ENCODE results near the gene SCG3.

Gene SCG3

DNA sequence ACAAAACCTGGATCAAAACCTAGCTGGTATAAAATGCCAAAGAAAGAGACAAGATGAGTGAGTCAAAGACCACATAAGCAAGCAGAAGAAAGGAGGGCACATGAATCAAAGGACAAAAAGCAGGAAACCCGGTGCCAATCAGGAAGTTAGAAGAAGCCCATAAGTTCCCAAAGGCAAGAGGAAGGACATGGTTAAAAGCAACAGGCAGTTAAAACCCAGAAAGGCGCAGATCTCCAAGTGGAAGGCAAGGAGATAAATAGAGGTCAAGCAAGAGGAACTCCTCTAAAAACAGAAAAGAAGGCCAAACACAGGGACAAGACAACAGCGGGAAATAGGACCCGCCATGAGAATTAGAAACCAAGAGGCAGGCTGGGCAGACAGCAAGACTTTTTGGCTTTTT, 74.5 kb downstream of the SCG3 start:
- no peak for DNase-seq

DNA sequence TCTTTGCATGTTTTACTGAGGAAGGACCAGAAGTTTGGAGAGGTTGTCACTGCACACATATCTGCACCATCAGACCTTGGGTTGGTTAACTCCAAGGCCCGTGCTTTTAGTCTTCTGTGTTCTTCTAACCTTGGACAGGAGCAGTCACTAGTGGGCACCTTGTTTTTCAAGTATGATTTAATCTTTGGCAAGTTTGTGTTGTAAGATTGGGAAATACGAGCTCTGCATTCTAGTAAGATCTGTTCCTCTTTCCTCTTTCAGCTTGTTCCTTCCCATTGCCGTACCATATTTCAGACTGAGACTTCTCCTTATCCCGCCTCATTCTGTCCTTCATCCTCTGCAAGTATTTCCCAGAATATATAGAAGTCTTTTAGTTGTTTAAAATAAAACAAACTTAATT, 75.2 kb downstream of the SCG3 start:
- DNase-seq: no peak

DNA sequence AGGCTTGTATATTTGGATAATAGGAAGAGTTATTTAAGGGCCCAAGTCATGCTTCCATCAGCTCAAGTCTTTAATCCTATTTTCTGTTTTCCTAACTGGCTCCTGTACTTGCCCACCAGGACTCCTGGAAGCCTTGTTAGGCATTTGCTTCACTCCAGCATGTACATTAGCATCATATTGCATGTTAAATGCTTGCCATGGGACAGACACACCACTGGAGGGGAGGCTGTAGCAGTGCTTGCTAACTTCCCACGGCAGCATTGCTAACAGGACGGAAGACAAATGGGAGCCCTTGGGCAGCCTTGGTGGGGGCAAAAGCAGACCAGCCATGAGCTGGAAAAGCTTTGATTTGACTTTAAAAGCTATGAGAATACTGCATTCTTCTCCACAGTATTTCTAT, 76.1 kb downstream of the SCG3 start:
- no peak for DNase-seq

GRCh38 chr15:51758645-51759044, 77.3 kb downstream of the SCG3 start:
- peak in 34 of 56 donors; percentile 9 to 71 (median 40) for DNase-seq

DNA sequence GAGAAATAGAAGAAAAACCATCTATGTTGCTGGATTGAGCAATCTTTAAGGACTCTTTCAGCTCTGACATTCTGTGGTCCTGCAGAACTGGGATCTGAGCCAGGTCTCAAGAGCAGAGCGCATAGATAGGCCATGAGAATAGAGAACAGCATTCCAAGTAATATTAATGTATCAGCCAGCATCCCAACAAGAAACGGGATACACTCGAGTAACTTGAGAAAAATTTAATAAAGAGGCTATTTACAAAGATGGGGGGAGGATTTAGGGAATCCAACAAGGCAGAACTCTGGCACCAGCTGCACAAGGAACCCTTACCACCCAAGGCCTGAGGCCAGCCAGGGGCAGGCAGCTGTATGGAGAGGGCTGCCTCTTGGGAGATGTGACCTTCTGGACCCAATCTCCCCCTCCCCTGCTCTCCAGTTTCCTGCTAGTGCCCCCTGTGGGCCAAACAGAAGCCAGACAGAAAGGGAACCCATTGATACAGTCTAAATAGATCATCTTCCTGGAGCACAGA, 78.3 kb downstream of the SCG3 start:
- peak in 1 of 56 donors; percentile 27 for DNase-seq

DNA sequence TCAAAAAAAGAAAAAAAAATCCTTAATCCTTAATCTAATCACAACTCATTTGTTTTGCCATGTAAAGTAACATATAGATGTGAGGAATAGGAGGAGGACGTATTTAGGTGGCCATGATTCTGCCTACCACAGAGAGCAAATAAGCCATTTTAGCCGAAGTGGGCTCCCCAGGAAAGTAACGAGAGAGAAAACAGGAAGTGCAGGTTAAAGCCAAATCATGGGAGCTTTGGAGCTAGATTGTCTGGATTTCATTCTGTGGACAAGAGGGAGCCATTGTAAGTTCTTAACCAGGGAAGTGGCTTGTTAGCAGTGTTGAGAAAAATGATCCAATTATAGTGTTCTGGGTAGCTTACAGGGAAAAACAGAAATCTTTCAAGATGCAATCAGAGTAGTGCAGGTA, 79.5 kb downstream of the SCG3 start:
- no peak for DNase-seq

DNA sequence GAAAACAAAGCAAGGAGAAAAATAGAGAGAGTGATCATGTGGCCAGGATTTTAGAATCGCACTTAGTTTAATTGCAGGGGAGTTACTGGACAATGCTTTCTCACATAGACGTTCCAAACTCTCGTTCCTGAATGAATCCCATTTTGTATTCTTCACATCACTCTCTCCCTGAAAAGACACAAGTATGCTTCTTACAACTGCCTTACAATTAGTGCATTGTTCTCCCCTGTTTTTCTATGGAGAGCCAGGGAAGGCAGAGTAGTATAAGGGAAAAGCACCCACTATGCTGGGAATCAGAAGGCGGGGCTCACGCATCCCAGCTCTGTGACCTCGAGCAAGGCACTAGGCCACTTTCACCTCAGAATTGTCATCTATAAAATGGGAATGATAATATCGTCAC, 84.4 kb downstream of the SCG3 start:
- peak in 23 of 56 donors; percentile 7 to 89 (median 31) for DNase-seq

DNA sequence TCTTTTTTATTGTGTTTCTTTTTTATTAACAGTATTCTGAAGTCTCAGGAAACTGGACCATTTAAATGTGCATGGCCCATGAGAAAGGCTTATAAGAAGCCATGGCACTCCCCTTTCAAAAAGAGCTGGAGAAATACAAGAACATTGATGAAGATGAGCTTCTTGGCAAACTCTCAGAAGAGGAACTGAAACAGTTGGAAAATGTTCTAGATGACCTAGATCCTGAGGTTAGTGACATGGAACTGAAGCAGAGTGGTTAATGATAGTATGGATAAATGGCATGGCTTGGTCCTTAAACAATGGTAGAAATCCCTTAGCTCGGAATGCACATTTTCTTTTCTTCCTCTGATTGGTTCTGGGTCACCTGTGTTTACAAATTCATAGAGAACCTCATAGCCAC, 85.0 kb downstream of the SCG3 start:
- no peak for DNase-seq

DNA sequence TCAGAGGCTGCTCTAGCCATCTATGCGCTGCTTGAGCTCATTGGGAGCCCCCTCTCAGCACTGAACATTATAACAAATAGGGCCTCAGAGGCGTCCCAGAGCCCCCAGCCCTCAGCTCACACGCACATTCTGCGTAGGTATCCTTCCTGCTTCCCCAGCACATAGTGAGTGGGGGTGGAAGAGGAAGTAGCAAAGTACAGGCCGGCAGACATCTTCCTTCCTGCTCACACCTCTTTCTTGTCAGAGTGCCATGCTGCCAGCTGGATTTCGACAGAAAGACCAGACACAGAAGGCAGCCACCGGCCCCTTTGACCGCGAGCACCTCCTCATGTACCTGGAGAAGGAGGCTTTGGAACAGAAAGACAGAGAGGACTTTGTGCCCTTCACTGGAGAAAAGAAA, 86.7 kb downstream of the SCG3 start:
- peak in 2 of 56 donors; percentile 6 to 17 for DNase-seq
